ENCODE measurements around the gene KIF20B. TPM values are rescaled to one million over a fixed set of nuclear protein-coding genes. Genes with fewer than 3 reads are reported as not detected.

The KIF20B gene
- total and polyA plus RNA-seq, 2 experiments from 2014 or later, result 8.3 to 12.1 TPM

GRCh38 chr10:89670926-89671325, 30.5 kb upstream of the KIF20B start:
- H3K36me3 ChIP-seq, result no peaks in the 10 kb centered on the region
- no peak overlapping the region for H3K4me3 ChIP-seq
- no peak for TF ChIP-seq CTCF (IDR thresholded peaks at IDR 0.05; ENCODE audit: low read depth, low read length)
- DNase-seq (ENCODE audit: low read depth in 1 of 2, low spot score in 1 of 2), result no peak
- no peaks in the 10 kb centered on the region for H3K27me3 ChIP-seq
- no peak overlapping the region for H3K27ac ChIP-seq
- no peaks in the 10 kb centered on the region for H3K4me1 ChIP-seq (ENCODE audit: low read depth)
- no peaks in the 10 kb centered on the region for H3K9me3 ChIP-seq (ENCODE audit: low read depth)

- H3K36me3 ChIP-seq, result no peaks in the 10 kb centered on the region
- H3K27me3 ChIP-seq, result no peaks in the 10 kb centered on the region
- no peaks in the 10 kb centered on the region for H3K9me3 ChIP-seq (ENCODE audit: low read depth)
- DNase-seq (ENCODE audit: low read depth in 1 of 2, low spot score in 1 of 2), result no peak
- H3K27ac ChIP-seq, result no peak overlapping the region
- no peak for TF ChIP-seq CTCF (IDR thresholded peaks at IDR 0.05; ENCODE audit: low read depth, low read length)
- no peaks in the 10 kb centered on the region for H3K4me1 ChIP-seq (ENCODE audit: low read depth)
- no peak overlapping the region for H3K4me3 ChIP-seq
Measured at GRCh38 chr10:89677341-89677740, 24.0 kb upstream of the KIF20B start.

GRCh38 chr10:89679986-89680385, 21.4 kb upstream of the KIF20B start:
- H3K9me3 ChIP-seq (ENCODE audit: low read depth), result no peaks in the 10 kb centered on the region
- H3K27ac ChIP-seq, result no peak overlapping the region
- no peak overlapping the region for H3K4me3 ChIP-seq
- no peaks in the 10 kb centered on the region for H3K36me3 ChIP-seq
- H3K27me3 ChIP-seq, result no peaks in the 10 kb centered on the region
- no peak for TF ChIP-seq CTCF (IDR thresholded peaks at IDR 0.05; ENCODE audit: low read depth, low read length)
- no peak for DNase-seq (ENCODE audit: low read depth in 1 of 2, low spot score in 1 of 2)
- peaks cover 6% of the 10 kb centered on the region for H3K4me1 ChIP-seq (ENCODE audit: low read depth)

GRCh38 chr10:89683883-89684282, 17.5 kb upstream of the KIF20B start:
- H3K36me3 ChIP-seq, result no peaks in the 10 kb centered on the region
- H3K9me3 ChIP-seq (ENCODE audit: low read depth), result no peaks in the 10 kb centered on the region
- H3K4me1 ChIP-seq (ENCODE audit: low read depth), result peaks cover 6% of the 10 kb centered on the region
- no peaks in the 10 kb centered on the region for H3K27me3 ChIP-seq
- H3K27ac ChIP-seq, result no peak overlapping the region
- no peak for TF ChIP-seq CTCF (IDR thresholded peaks at IDR 0.05; ENCODE audit: low read depth, low read length)
- no peak for DNase-seq (ENCODE audit: low read depth in 1 of 2, low spot score in 1 of 2)
- no peak overlapping the region for H3K4me3 ChIP-seq

- Histone ChIP-seq H3K27me3 (no peaks in the 10 kb centered on the region), H3K4me1 (ENCODE audit: low read depth) (peaks cover 6% of the 10 kb centered on the region), H3K36me3 (no peaks in the 10 kb centered on the region), H3K4me3 (no peak overlapping the region), H3K9me3 (ENCODE audit: low read depth) (no peaks in the 10 kb centered on the region), H3K27ac (no peak overlapping the region)
- no peak for TF ChIP-seq CTCF (IDR thresholded peaks at IDR 0.05; ENCODE audit: low read depth, low read length)
- DNase-seq (ENCODE audit: low read depth in 1 of 2, low spot score in 1 of 2), result peak in 1 of 2 donors; percentile 60
Measured at GRCh38 chr10:89684604-89685003, 16.8 kb upstream of the KIF20B start.

- DNase-seq (ENCODE audit: low read depth in 1 of 2, low spot score in 1 of 2), result no peak
- Histone ChIP-seq H3K36me3 (no peaks in the 10 kb centered on the region), H3K27ac (no peak overlapping the region), H3K27me3 (no peaks in the 10 kb centered on the region), H3K9me3 (ENCODE audit: low read depth) (no peaks in the 10 kb centered on the region), H3K4me3 (no peak overlapping the region), H3K4me1 (ENCODE audit: low read depth) (peaks cover 6% of the 10 kb centered on the region)
- TF ChIP-seq CTCF (IDR thresholded peaks at IDR 0.05; ENCODE audit: low read depth, low read length), result no peak
Measured at GRCh38 chr10:89685936-89686335, 15.5 kb upstream of the KIF20B start.

Measured in cardiac muscle cell (in vitro differentiated cells and primary cell).